Smooth muscle cell (in vitro differentiated cells): ENCODE results near the gene GPC4. TPM values are rescaled to one million over a fixed set of nuclear protein-coding genes. Genes with fewer than 3 reads are reported as not detected.

ENCODE experiments used
- DNase-seq: peaks from one replicate; lab custom pipeline; 2025; ENCODE audit not compliant: unreplicated experiment; lab: John Stamatoyannopoulos, UW
- H2AFZ ChIP-seq: fragments of 200-600 bp; sonication (generic); 2 replicates; pipeline ENCODE4 v1.6.0; 2016; ENCODE audit warnings: antibody characterized with exemption, low read depth, mild to moderate bottlenecking
- H3F3A ChIP-seq: fragments of 200-600 bp; sonication (generic); 2 replicates; pipeline ENCODE4 v1.6.0; 2017; ENCODE audit warnings: antibody characterized with exemption, low read depth
- H3K27ac ChIP-seq: fragments of 200-600 bp; sonication (generic); 2 replicates; pipeline ENCODE4 v1.5.1; 2016; ENCODE audit warnings: low read depth, mild to moderate bottlenecking
- H3K27me3 ChIP-seq: fragments of 200-600 bp; sonication (generic); 2 replicates; pipeline ENCODE4 v1.6.1; 2016; ENCODE audit warnings: low read depth, mild to moderate bottlenecking
- H3K36me3 ChIP-seq: fragments of 200-600 bp; sonication (generic); 2 replicates; pipeline ENCODE4 v1.5.1; 2016; ENCODE audit warnings: low read depth
- H3K4me1 ChIP-seq: fragments of 200-600 bp; sonication (generic); 2 replicates; pipeline ENCODE4 v1.5.1; 2016; ENCODE audit warnings: low read depth
- H3K4me2 ChIP-seq: fragments of 200-600 bp; sonication (generic); 2 replicates; pipeline ENCODE4 v1.6.0; 2016; ENCODE audit warnings: mild to moderate bottlenecking
- H3K4me3 ChIP-seq: fragments of 200-600 bp; sonication (generic); 2 replicates; pipeline ENCODE4 v1.5.1; 2016; ENCODE audit warnings: mild to moderate bottlenecking
- H3K79me2 ChIP-seq: fragments of 200-600 bp; sonication (generic); 2 replicates; pipeline ENCODE4 v1.6.0; 2016; ENCODE audit warnings: low read depth, mild to moderate bottlenecking
- H3K9ac ChIP-seq: fragments of 200-600 bp; sonication (generic); 2 replicates; pipeline ENCODE4 v1.6.0; 2016; ENCODE audit warnings: low read depth
- H3K9me3 ChIP-seq: fragments of 200-600 bp; sonication (generic); replicated peaks from 2 replicates; pipeline ENCODE4 v1.5.1; 2016; ENCODE audit warnings: low read depth
- H4K20me1 ChIP-seq: fragments of 200-600 bp; sonication (generic); 2 replicates; pipeline ENCODE4 v1.6.0; 2016; ENCODE audit warnings: low read depth
- CTCF ChIP-seq: fragments of 200-600 bp; sonication (generic); IDR thresholded peaks from 2 replicates; pipeline ENCODE4 v1.5.1; 2017; ENCODE audit warnings: borderline replicate concordance, mild to moderate bottlenecking, antibody characterized with exemption; ENCODE audit not compliant: insufficient read depth, poor library complexity, severe bottlenecking
- WGBS: methylation state at CpG from one replicate; pipeline ENCODE4 v1.1.7; 2016; ENCODE audit warnings: low lambda C conversion rate; 5-methylcytosine and 5-hydroxymethylcytosine counted together
- polyA plus RNA-seq: library from polyadenylated mRNA; unstranded; fragments of >200 nt; fragmentation: Nextera tagmentation; extraction: Ambion mirVana; gene quantifications from 2 replicates; pipeline ENCODE4 v1.2.1, GENCODE V29; 2016
- total RNA-seq: library from RNA; depleted of rRNA; stranded (reverse); fragments of >200 nt; gene quantifications from 2 replicates; pipeline ENCODE4 v1.2.3, GENCODE V29; 2014

GPC4 gene
- total and polyA plus RNA-seq, 2 experiments from 2014 or later = 36.4 to 36.7 TPM

GRCh38 chrX:133384454-133384853 lies 30.8 kb downstream of the GPC4 start:
- H3K4me1 ChIP-seq = no peaks in the 10 kb centered on the region
- no peaks in the 10 kb centered on the region for H3K79me2 ChIP-seq
- no peak overlapping the region for H3K4me2 ChIP-seq
- H3K9me3 ChIP-seq = no peaks in the 10 kb centered on the region
- H2AFZ ChIP-seq = no peak overlapping the region
- no peak for DNase-seq
- TF ChIP-seq CTCF = no peak
- no peak overlapping the region for H3K27ac ChIP-seq
- no peaks in the 10 kb centered on the region for H3K27me3 ChIP-seq
- no peaks in the 10 kb centered on the region for H3F3A ChIP-seq
- peaks cover 51% of the 10 kb centered on the region for H4K20me1 ChIP-seq
- H3K36me3 ChIP-seq = no peaks in the 10 kb centered on the region
- no peak overlapping the region for H3K4me3 ChIP-seq
- WGBS = 72% methylated on average over 6 of the region's 6 CpGs
- no peak overlapping the region for H3K9ac ChIP-seq

GRCh38 chrX:133380711-133381619 lies 34.3 kb downstream of the GPC4 start:
- H3K9ac ChIP-seq = no peak overlapping the region
- no peak for DNase-seq
- no peaks in the 10 kb centered on the region for H3K79me2 ChIP-seq
- no peak overlapping the region for H3K4me3 ChIP-seq
- no peaks in the 10 kb centered on the region for H3K36me3 ChIP-seq
- no peaks in the 10 kb centered on the region for H3K27me3 ChIP-seq
- H3F3A ChIP-seq = no peaks in the 10 kb centered on the region
- H3K9me3 ChIP-seq = no peaks in the 10 kb centered on the region
- WGBS = 67% methylated on average over 10 of the region's 10 CpGs
- TF ChIP-seq CTCF = no peak
- peaks cover 50% of the 10 kb centered on the region for H4K20me1 ChIP-seq
- H2AFZ ChIP-seq = no peak overlapping the region
- H3K4me2 ChIP-seq = no peak overlapping the region
- H3K4me1 ChIP-seq = no peaks in the 10 kb centered on the region
- no peak overlapping the region for H3K27ac ChIP-seq

- Histone ChIP-seq H3F3A (no peaks in the 10 kb centered on the region), H3K79me2 (no peaks in the 10 kb centered on the region), H3K36me3 (no peaks in the 10 kb centered on the region), H3K27ac (no peak overlapping the region), H4K20me1 (peaks cover 53% of the 10 kb centered on the region), H3K4me1 (no peaks in the 10 kb centered on the region), H3K9ac (no peak overlapping the region), H2AFZ (no peak overlapping the region), H3K4me2 (no peak overlapping the region), H3K9me3 (no peaks in the 10 kb centered on the region), H3K27me3 (no peaks in the 10 kb centered on the region), H3K4me3 (no peak overlapping the region)
- no peak for DNase-seq
- WGBS = 62% methylated on average over 3 of the region's 3 CpGs
- TF ChIP-seq CTCF = no peak
These were observed 38.9 kb downstream of the GPC4 start for GRCh38 chrX:133376422-133376821.
